GM03348 (cell line): ENCODE data around the gene TAF9B.
A peak's percentile ranks its signal among the peaks of the same experiment; 100 is the strongest.
"Not testable (repeated sequence)": the region's sequence is repeated elsewhere in the genome, so short reads cannot be mapped to it uniquely, and the experiment has no call there.

ENCODE experiments used
- DNase-seq: peaks from one replicate; pipeline ENCODE4 v3.0.0; 2012; ENCODE audit warnings: low spot score

TAF9B gene

GRCh38 chrX:78139160-78140123 is at the start of gene TAF9B:
TSS of gene TAF9B (minus strand) at chrX:78139650. CDS start at chrX:78139611, 39 bp downstream.
- DNase-seq, result peak; percentile 94

- no peak for DNase-seq
Observed at GRCh38 chrX:78182881-78183280, 43.4 kb upstream of the TAF9B start.

GRCh38 chrX:78181307-78181706 is 41.9 kb upstream of the TAF9B start:
- DNase-seq, result no peak

GRCh38 chrX:78168065-78168464 is 28.6 kb upstream of the TAF9B start:
- no peak for DNase-seq

- no peak for DNase-seq
Observed at GRCh38 chrX:78165425-78165824, 26.0 kb upstream of the TAF9B start.

GRCh38 chrX:78163175-78163574 is 23.7 kb upstream of the TAF9B start:
- DNase-seq, result not testable (repeated sequence)

- DNase-seq, result not testable (repeated sequence)
Observed at GRCh38 chrX:78160711-78161110, 21.3 kb upstream of the TAF9B start.

- DNase-seq, result not testable (repeated sequence)
Observed at GRCh38 chrX:78157846-78158245, 18.4 kb upstream of the TAF9B start.

- DNase-seq, result not testable (repeated sequence)
Observed at GRCh38 chrX:78157373-78157772, 17.9 kb upstream of the TAF9B start.

- not testable (repeated sequence) for DNase-seq
Observed at GRCh38 chrX:78147002-78147540, 7.6 kb upstream of the TAF9B start.

- no peak for DNase-seq
Observed at GRCh38 chrX:78140206-78140605, 756 bp upstream of the TAF9B start.

GRCh38 chrX:78133238-78133960 is 6.1 kb downstream of the TAF9B start:
- DNase-seq, result no peak

GRCh38 chrX:78131117-78131516 is 8.3 kb downstream of the TAF9B start:
- no peak for DNase-seq

- DNase-seq, result no peak
Observed at GRCh38 chrX:78130396-78130795, 9.1 kb downstream of the TAF9B start.

- DNase-seq, result no peak
Observed at GRCh38 chrX:78129714-78130113, 9.7 kb downstream of the TAF9B start.

GRCh38 chrX:78125781-78126180 is 13.7 kb downstream of the TAF9B start:
- DNase-seq, result not testable (repeated sequence)

- DNase-seq, result no peak
Observed at GRCh38 chrX:78125148-78125547, 14.3 kb downstream of the TAF9B start.

- no peak for DNase-seq
Observed at GRCh38 chrX:78124307-78124706, 15.1 kb downstream of the TAF9B start.

- DNase-seq, result peak; percentile 4
Observed at GRCh38 chrX:78123190-78123589, 16.3 kb downstream of the TAF9B start.

GRCh38 chrX:78119521-78120227 is 19.8 kb downstream of the TAF9B start:
- no peak for DNase-seq

GRCh38 chrX:78118628-78119027 is 20.8 kb downstream of the TAF9B start:
- DNase-seq, result no peak

GRCh38 chrX:78116766-78117165 is 22.7 kb downstream of the TAF9B start:
- no peak for DNase-seq
